Stimulated activated CD8-positive, alpha-beta memory T cell treated with anti-CD3 and anti-CD28 coated beads, Interleukin-2, amount 100 ng/mL, for 1 hour (primary cell): ENCODE results near the gene WDR27.
"Not testable (repeated sequence)": the region's sequence is repeated elsewhere in the genome, so short reads cannot be mapped to it uniquely, and the experiment has no call there.

ENCODE experiments used
- DNase-seq, 2 donors: peaks; one replicate each; pipeline ENCODE4 v3.0.0-alpha.2; 2020; ENCODE audit warnings: low read depth in 2 of 2

Gene WDR27

DNA sequence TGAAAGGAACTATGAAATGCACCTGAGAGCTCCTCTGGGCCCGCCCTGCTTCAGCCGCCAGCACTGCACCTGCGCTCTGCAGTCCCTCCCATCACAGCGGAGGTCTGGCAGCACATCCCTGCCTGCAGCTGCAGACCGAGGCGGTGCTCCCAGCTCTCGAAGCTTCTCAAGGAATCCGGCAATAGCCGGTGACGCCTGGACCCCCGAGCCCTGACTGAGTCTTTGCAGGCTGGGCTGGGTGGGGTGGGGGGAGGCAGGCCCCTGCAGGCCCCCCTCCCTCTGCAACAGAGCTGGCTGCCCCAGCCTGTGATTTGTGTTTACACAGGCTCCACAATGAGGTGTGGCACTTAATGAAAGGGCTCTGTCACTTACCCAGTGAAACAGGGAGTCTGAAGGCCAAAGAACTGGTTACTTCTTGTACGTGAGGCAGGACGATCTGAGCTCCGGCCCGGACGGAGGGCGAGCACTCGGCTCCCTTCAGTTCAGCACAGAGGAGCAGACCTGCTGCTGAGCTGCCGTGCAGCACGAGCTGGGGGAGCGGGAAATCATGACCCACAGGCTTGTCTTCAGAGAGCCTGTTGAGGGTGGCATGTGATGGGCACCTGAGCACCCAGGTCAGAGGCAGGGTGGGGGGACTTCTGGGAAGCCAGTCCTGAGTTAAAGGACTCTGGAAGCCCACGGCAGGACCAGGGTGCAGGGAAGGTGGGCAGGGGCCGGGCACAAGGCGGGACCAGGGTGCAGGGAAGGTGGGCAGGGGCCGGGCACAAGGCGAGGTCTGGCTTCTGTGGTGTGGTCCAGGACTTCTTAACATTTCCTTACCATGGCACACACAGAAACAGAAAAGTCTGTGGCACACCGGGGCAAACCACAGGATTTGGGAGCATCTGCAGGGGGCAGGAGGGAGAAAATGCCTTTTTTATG, 255.9 kb downstream of the WDR27 start:
- DNase-seq: no peak

DNA sequence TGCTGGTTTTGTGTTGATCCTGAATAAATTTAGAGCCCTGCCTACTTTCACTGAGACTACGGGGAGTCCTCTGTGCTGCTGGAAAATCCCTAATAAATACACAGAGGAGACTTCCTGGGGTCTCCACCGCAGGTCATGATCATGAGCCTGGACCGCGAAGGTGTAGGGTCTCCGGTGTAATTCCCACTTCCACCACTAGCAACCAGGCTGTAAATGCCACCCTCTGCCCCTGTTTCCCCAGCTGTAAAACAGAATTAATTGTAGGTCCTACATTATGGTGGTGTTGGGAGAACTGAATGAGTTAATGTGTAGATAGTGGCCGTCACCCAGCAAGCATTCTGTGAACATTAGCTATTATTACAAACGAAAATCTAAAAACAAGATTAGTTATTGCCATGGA, 256.6 kb downstream of the WDR27 start:
- no peak for DNase-seq

DNA sequence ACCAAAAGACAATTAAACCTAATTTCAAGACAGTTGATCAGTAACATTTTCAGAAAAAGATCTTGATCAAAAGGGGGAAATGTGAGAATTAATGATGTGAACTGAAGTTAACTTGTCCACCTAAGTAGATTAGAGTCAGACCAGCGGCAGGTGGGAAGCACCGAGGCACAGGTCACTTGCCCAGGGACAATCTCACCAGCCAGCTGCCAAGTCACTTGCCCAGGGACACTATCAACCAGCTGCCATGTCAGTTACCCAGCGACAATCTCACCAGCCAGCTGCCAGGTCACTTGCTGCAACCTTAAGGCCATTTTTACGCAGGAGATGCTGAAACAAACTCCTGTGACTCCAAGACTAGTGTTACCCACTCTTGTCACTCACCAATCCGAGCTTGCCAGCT, 260.5 kb downstream of the WDR27 start:
- DNase-seq: no peak

DNA sequence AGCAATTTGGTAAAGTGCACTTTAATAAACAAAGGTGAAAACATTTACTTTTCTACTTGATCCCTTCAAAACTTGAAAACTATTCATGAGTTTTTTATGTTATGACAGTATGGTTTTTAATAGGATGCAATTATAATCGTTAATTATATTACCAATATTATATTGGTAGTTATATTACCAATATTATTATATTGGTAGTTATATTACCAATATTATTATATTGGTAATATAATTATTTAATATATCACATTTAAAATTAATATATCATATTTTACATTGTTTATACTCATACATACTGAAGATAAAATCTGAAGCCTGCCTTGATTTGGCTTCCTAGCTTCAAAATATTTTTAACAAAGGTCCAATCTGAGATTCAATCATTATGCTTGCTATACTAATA, 262.1 kb downstream of the WDR27 start:
- no peak for DNase-seq

DNA sequence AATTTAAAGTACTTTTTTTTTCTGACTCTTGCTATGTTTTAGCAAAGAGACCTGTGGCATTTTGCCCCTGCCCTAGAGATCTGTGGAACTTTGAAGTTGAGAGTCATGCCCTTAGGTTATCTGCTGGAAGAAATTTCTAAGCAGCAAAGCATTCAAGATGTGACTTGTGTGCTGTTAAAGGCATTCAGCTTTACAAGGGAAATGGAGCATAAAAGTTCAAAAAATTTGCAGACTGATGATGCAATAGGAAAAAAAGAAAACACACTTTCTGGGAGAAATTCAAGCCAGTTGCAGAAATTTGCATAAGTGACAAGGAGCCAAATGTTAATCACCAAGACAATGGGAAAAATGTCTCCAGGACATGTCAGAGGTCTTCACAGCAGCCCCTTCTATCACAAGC, 267.3 kb downstream of the WDR27 start:
- not testable (repeated sequence) for DNase-seq

DNA sequence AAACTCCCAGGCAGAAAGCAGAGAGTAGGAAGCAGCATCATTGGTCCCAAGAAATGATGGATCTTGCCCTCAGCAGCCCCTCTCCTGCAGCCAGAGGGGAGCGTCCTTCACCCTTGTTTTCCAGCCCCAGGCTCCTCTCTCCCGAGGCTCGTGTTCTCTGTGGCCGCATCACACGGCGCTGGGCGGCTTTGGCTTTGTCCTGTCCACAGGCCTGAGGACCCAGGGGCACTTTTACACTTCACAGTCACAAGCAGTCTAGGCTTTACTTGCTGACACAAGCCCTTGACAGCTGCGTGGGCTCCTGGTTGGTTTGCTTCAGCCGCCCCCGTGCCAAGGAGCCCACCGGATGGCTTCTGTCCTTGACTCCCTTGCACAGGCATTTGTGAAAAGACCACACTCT, 272.8 kb downstream of the WDR27 start:
- no peak for DNase-seq

DNA sequence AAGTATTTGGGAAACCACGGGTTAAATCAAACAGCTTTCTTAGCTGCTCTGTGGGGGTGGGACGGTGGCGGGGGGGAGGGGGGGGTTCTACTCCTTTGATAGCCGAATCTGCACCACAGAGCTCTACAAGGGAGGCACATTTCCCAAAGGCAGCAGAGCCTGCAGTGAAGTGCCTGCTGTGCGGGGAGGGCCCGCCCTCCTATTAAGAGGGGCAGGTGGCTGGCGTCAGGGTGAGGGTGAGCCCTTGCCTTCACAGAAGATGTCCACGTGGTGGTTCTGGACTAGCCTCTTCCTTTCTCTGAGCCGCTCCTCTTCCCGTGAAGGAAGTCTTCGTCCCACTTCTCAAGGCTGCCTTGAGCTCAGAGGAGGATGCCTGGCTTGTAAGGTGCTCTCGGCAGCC, 273.3 kb downstream of the WDR27 start:
- no peak for DNase-seq

DNA sequence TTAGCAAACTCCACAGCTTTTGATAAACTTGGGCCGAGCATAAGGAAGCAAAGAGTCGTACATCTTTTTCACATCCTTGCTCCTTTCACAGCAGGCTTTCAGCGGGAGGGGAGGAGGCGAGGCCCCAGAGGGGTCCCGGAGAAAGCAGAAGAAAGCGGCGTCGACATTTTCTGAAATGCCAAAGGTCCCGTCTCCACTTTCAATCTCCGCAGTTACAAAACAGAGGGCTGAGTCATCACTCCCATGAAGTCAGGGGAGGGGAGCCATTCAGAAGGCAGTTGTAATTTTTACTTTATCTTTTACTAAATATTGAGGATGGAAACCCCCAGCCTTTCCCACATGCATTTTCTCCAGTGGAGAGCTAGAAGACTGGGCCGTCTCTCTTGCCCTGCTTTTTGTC, 274.0 kb downstream of the WDR27 start:
- no peak for DNase-seq

DNA sequence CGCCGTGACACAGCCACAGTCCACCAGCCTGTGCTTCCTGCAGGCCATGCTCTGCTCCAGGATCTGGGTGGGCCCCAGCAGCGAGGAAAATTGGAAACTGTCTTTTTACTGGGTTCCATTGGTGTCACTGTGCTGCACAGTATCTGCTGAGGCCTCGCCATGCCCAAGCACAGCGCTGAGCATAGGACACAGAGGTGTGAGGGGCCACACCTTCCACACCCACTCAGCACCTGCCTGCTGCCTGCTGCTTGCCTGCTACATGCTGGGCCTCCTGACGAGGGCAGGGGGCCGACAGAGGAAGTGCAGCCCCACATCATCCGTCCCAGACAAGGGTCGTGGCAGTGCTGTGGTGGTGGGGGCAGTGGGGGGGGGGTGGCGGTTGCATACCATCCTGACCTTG, 275.2 kb downstream of the WDR27 start:
- DNase-seq: no peak

DNA sequence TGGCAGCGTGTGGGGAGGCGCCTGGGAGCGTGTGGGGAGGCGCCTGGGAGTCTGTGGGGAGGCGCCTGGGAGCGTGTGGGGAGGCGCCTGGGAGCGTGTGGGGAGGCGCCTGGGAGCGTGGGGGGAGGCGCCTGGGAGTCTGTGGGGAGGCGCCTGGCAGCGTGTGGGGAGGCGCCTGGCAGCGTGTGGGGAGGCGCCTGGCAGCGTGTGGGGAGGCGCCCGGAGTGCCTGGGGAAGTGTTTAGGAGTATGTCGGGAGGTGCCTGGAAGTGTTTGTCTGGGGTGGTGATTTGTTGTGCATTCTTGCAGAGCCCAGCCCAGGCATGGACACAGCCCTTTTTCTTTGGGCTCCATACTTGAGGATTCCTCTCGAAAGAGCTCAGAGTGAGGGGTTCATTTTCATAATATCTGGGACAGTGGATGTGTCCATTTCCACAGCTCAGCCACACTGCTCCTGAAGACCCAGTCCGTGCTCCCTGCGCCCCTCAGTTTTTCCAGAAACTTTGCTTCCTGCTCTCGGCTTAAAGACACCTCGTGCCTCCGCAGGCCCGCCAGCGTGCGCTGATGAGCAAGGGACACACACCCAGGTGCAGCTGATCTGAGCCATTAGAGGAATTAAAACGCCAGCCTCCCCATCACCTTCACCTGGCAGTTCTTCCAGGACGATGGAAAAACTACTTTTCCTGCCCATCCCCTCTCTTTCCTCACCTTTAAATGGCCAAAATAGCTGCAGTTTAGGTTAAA, 276.0 kb downstream of the WDR27 start:
- no peak for DNase-seq

DNA sequence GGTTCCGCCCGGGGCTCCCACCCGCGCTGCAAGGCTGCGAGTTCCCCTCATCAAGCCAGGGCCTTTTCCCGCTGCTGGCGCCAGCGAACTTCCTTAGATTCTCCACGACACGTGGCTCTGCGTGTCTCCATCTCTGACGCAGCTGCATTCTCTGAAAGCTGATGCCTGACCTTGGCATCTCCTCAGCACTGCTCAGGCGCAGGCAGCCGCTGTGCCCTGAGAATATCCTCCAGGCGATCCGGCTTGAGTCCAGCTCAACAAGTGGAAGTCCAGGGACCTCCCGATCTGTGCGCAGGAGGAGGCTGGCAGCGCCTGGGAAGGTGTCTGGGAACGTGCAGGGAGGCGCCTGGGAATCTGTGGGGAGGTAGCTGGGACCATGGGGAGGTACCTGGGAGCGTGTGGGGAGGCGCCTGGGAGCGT, 277.0 kb downstream of the WDR27 start:
- no peak for DNase-seq

DNA sequence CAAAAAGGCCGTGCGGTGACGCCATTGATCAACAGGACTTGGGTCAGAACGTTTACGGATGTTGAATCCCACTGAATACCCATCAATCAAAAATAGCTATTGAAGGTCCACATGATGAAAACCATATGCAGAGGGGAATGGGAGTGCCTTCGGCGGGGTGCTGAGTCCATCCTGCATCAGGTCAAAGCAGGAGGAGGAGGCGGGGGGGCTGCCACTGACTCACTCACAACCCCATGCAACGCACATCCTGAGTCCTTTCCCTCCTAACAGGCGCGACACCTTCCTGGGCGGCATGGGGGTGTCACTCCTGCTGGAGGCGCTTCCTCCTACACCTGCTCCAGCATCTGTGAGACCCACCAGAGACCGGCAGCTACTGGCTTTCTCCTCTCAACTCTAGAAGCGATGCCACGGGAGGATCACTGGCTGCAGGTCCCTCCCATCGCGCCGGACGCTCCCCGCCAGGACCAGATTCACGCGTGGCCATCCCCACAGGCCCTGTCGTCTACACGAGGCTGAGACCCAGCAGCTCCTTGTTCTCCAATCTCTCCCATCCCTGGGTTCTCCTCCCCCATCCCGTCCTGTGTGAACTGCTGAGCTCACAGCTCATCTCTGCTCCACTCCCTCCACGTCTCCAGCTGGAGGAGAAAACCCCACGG, 277.6 kb downstream of the WDR27 start:
- no peak for DNase-seq

DNA sequence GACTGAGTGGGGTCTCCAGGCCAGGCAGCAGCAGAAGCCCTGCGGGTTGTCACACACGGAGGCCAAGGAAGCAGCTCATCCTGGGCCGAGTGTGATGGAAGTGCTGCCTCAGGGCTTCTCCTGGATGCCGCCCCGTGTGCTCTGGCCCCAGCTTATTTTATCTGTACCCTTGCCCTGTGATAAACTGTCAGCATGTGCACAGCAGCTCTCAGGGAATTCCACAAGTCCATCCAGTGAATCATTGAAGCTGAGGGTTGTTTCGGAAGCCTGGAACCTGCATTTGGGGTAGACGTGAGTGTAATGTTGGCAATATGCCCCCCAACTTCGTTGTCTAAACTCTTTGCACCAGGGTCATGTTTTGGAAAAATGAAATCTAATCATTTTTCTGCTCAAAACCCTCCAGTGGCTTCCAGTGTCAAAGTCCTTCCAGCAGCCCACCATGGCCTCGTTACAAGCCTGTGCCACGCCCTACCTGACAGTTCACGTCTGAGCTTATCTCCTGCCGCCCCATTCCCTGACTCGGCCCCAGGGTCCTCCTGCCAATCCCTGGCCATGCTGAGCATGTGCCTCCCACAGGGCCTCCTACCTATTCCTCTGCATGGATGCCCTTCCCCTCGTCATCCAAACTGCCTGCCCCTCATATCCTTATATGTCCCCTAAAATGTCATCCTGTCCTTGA, 280.1 kb downstream of the WDR27 start:
- DNase-seq: no peak

DNA sequence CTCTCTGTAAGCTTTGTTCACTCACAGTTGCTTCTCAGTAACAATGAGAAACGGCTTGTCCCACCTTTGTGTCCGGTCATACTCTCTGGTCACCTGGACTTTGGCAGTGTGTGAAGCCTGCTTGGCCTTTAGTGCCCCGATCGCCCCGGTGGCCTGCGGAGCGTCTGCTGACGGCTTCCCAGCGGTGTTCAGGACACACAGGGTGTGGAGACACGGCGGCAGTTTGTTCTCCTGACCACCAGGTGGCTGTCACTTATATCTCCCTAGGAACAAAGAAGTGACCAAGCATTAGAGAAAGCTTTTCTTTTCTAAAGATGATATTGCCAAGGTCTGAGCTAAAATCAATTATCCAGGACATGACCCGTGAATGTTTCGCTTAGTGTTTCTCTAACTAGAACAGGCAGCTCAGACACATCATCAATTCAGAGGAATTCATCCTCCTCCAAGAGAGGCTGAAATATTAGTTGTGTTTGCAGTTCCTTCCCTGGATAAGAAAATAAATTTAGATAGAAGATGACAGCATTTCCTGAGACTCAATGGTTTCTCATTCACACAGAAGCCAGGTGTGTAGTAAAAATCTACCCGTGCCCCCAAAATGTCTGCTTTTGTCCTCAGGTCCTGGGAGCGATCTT, 280.8 kb downstream of the WDR27 start:
- no peak for DNase-seq

DNA sequence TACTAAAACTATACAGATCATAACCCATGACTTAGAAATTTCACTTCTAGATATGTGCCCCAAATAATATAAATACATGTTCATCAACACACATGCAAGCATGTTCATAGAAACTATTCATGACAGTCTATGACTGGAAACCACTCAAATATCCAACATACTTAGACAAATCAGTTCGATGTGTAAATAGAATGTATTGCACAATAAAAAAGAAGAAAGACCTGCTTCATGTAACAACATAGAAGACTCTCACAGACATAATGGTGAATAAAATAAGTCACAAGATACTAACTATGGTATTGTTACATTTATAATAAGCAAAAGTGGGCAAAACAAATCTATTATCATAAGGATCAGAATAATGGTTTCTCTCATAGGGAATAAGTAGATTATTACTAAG, 284.7 kb downstream of the WDR27 start:
- DNase-seq: no peak

DNA sequence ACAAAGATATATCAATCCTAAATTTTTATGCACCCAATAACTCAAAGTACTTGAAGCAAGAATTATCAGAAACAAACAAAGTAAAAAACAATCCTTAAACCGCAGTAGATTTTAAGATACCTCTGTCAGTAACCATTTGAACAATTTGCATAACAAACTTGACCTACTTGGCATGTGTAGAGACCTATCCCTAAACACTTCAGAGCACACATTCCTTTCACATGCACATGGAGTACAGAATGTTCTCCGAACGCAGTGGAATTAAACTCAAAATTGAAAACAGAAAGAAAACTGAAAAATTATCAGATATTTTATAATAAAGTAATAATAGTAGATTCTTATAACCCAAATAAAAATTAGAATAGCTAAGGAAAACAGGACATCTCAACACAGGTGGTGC, 285.6 kb downstream of the WDR27 start:
- no peak for DNase-seq

DNA sequence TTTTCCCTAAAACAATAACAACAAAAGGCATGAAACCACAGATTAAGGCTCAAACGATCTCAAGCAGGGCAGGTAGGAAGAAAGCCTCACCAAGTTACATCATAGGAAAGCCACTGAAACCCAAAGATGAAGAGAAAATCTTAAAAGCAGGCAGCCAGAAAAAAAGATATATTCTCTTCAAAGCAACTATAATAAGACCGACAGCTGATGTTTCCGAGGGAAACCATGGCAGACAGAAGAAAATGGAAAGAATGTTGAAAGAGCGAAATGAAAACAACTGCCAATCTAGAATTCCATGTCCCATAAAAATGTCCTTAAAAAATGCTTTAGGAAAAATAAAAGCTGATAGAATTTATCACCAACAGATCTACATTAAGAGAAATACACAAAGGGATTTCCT, 286.6 kb downstream of the WDR27 start:
- DNase-seq: no peak

DNA sequence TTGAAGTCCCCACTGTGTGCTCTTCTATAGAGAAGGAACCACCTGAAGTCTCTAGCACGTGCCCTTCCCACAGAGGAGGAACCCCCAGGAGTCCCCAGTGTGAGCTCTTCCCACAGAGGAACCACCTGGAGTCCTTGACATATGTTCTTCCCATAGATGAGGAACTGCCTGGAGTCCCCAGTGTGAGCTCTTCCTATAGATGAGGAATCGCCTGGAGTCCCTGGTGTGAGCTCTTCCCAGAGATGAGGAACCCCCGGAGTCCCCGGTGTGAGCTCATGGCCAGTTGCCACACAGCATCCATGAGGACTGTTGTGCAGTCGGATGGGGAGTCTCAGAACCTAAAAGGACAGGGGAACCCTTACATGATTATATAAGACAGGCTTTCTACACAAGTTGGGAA, 290.1 kb downstream of the WDR27 start:
- no peak for DNase-seq

DNA sequence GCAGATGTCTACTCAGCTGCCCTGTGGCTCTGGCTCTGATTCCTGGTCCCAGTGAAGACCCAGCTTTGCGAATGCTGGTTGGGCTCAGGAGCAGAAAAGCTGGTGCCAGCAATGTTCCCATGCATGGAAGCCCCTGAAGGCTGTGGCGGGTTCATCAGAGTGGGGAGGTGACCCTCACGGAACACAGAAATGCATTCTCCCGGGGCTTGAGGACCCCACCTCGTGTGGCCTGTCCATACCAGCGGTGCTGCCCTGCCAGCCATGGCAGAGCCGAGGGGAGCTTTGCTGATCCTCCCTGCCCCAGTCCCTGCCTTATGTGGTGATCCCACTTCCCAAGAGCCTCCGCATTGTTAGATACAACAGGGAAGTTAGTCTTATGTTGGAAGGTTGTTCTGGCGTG, 290.5 kb downstream of the WDR27 start:
- DNase-seq: no peak

DNA sequence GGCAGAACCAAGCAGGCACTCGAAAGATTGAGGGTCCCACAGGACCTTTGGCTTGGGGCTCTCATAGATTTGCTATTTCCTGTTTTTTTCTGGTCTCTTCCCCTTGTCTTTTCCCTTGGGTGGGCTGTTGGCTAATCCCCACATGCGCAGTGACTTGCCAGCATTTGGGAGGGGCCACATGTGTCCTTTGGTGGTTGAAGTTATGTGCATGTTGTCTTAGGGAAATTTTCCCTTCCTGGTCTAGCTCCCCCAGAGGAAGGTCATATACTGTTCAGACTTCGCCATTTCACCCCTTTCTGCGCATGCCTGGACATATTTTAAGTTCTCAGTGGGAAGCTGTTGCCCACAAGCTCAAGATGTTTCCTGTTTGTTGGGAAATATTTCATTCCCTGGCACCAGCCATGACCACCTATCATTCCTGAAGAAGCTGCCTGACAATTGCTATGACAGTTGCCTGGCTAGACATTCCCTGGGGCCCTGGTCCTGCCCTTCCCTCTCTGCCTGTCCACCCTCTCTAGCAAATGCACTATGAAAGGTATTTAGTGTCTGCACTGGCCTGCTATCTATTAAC, 292.0 kb downstream of the WDR27 start:
- DNase-seq: no peak

DNA sequence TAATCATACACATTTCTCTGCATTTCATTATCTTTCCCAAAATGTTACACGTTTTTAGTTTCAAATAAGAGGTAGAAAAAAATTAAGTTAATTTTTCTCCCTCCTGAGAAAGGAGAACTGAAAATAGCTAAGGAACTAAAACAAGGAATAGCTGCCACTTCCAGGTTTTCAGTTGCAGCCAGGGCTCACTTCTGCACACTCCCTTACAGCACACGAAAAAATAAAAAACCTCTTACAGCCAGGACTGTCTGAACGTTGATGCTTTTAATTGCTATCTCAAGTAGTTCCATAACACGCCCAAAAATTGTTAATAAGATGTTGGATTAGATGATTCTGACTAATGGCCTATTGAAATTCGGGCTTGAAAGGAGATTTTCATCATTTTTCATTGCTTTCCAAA, 294.5 kb downstream of the WDR27 start:
- DNase-seq: no peak
